Pancreas (tissue), 10 donors: ENCODE measurements around the gene AVPR1B. TPM values are rescaled to one million over a fixed set of nuclear protein-coding genes. Genes with fewer than 3 reads are reported as not detected.
A peak's percentile ranks its signal among the peaks of the same experiment; 100 is the strongest.

Experiments
- ATAC-seq, 4 donors: fragments of 200-7000 bp; cut with Tn5 transposase; one replicate each; pipeline versions ENCODE4 v1.8.0 to v1.9.1; 2020; ENCODE audit warnings: mild to moderate bottlenecking in 4 of 4, moderate library complexity in 4 of 4
- DNase-seq, 6 donors: peaks; one replicate each; pipeline ENCODE4 v3.0.0-alpha.2; 2020
- FAIRE-seq: peaks from 2 replicates; lab custom pipeline; 2012; peaks lifted over from hg19 to GRCh38; lab: Jason Lieb, UNC
- H3K27ac ChIP-seq, 4 donors: fragments of 200-600 bp; sonication (generic); 1 replicate in 3 of 4; 2 replicates in 1 of 4; pipeline versions ENCODE4 v1.5.0 to v1.8.0; 2020
- H3K27me3 ChIP-seq, 4 donors: fragments of 200-600 bp; one replicate each; pipeline ENCODE4 v1.8.0; 2021
- H3K36me3 ChIP-seq, 3 donors: fragments of 200-600 bp; sonication (generic) in 1 of 3; one replicate each; pipeline versions ENCODE4 v1.5.0 to v1.8.0; 2020 to 2021
- H3K4me1 ChIP-seq, 3 donors: fragments of 200-600 bp; one replicate each; pipeline ENCODE4 v1.8.0; 2021
- H3K4me3 ChIP-seq, 4 donors: fragments of 200-600 bp; sonication (generic) in 2 of 4; one replicate each; pipeline versions ENCODE4 v1.5.0 to v1.8.0; 2020 to 2021
- H3K9me3 ChIP-seq, 4 donors: fragments of 200-600 bp; one replicate each; pipeline ENCODE4 v1.8.0; 2021
- WGBS, 2 donors: extraction: QIAGEN DNeasy Blood & Tissue Kit; methylation state at CpG; one replicate each; pipeline ENCODE4 v1.1.7; 2013; 5-methylcytosine and 5-hydroxymethylcytosine counted together
- intact Hi-C, 3 donors: fragments of 100-400 bp; cut with DNase I; formaldehyde crosslinking; loops; one replicate each; pipeline versions ENCODE4 v1.11.1 to v1.14.2; 2022
- polyA plus RNA-seq, 2 donors: library from polyadenylated mRNA; stranded (reverse); fragments of 200-250 nt; gene quantifications; one replicate each; pipeline ENCODE4 v1.2.3, GENCODE V29; 2013
- total RNA-seq, 6 donors: library from RNA; stranded (reverse); fragmentation: NEBNext Ultra II Directional in 4 of 6; extraction: Animal tissue kit (Norgen Biotek cat#: 25700) in 4 of 6; gene quantifications; one replicate each; pipeline versions ENCODE4 v1.2.1 to v1.2.4, GENCODE V29; 2021 to 2023
- TF ChIP-seq, protein P1 (sequence below), 4 donors: fragments of 200-600 bp; sonication (generic) in 3 of 4; IDR thresholded peaks; one replicate each; pipeline versions ENCODE4 v1.5.0 to v1.8.0; 2021; ENCODE audit warnings: antibody characterized with exemption in 4 of 4
- donor health status: healthy with polysubstance abuse.
- donor health status: DM: no; HTN: no; CAD: no; lungs with moderate emphysema.
- donor health status: DM: no; HTN: no; CAD: no.
- donor health status: control.
- donor health status: control.
- donor health status: Bipolar disorder and iron deficiency.
- donor health status: DM: yes; HTN: yes; CAD: no.
- donor health status: DM: no; HTN: no; CAD: no.
- donor health status: DM: no; HTN: no; CAD: no.
- donor health status: DM: yes; HTN: yes; CAD: no.

The AVPR1B gene
- total and polyA plus RNA-seq, 8 donors: 0.13 to 1.1 (median 0.28) TPM

GRCh38 chr1:206131037-206131436 lies 13.8 kb upstream of the AVPR1B start:
- ATAC-seq (peak in 2 of 4 donors; percentile 14 to 33), DNase-seq (no peak), FAIRE-seq (no peak)
- WGBS, 2 donors: 69 to 73% methylated on average over 7 of the region's 7 CpGs
- Histone ChIP-seq H3K4me3 (no peak overlapping the region), H3K27me3 (no peaks in the 10 kb centered on the region), H3K9me3 (no peaks in the 10 kb centered on the region), H3K36me3 (no peaks in the 10 kb centered on the region), H3K4me1 (no peaks in the 10 kb centered on the region), H3K27ac (no peak overlapping the region)
- intact Hi-C loops: no loop called here
- TF ChIP-seq, protein P1, sequence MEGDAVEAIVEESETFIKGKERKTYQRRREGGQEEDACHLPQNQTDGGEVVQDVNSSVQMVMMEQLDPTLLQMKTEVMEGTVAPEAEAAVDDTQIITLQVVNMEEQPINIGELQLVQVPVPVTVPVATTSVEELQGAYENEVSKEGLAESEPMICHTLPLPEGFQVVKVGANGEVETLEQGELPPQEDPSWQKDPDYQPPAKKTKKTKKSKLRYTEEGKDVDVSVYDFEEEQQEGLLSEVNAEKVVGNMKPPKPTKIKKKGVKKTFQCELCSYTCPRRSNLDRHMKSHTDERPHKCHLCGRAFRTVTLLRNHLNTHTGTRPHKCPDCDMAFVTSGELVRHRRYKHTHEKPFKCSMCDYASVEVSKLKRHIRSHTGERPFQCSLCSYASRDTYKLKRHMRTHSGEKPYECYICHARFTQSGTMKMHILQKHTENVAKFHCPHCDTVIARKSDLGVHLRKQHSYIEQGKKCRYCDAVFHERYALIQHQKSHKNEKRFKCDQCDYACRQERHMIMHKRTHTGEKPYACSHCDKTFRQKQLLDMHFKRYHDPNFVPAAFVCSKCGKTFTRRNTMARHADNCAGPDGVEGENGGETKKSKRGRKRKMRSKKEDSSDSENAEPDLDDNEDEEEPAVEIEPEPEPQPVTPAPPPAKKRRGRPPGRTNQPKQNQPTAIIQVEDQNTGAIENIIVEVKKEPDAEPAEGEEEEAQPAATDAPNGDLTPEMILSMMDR (IDR thresholded peaks at IDR 0.05): no peak

DNA sequence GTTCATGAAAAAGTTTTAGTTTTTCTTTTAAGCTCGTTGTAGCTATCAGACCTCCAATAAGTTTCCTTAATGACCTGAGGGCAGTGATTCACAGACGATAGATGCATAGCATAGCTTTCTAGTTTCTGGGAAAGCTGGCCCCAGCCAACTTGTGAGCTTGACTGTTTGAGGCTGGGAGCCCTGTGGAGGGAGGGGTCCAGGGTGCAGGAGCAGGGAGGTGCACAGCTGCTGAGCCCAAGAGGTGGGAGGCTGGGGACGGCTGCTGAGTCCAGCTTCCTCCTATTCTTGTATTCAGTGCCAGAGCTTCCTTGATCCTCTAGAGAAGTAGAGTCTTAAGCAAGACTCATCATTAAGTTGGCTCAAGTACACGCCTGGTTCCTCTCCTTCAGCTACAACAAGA lies 11.0 kb upstream of the AVPR1B start:
- TF ChIP-seq, protein P1 (IDR thresholded peaks at IDR 0.05): no peak
- H3K36me3 ChIP-seq: no peaks in the 10 kb centered on the region
- FAIRE-seq (no peak), DNase-seq (no peak), ATAC-seq (no peak)
- H3K4me3 ChIP-seq: no peak overlapping the region
- WGBS, 2 donors: 54 to 69% methylated on average over 4 of the region's 4 CpGs
- H3K9me3 ChIP-seq: no peaks in the 10 kb centered on the region
- no peak overlapping the region for H3K27ac ChIP-seq
- intact Hi-C loops: no loop called here
- no peaks in the 10 kb centered on the region for H3K4me1 ChIP-seq
- no peaks in the 10 kb centered on the region for H3K27me3 ChIP-seq

DNA sequence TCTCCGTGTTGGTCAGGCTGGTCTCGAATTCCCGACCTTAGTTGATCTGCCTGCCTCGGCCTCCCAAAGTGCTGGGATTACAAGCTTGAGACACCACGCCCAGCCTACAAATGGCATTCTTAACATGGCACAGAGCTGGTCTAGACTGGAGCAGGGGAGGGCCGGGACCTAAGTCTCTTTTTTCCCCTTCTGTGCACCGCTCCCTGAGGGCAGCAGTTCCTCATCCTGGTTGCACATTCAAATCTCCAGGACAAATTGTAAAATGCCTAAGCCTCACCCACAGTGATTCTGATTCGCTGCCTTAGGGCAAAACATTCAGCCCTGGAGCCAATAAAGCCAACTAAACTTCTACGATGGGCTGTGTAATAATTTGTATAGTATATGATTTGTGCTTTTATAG lies 10.1 kb upstream of the AVPR1B start:
- WGBS, 2 donors: 84 to 90% methylated on average over 9 of the region's 9 CpGs
- no peaks in the 10 kb centered on the region for H3K9me3 ChIP-seq

DNA sequence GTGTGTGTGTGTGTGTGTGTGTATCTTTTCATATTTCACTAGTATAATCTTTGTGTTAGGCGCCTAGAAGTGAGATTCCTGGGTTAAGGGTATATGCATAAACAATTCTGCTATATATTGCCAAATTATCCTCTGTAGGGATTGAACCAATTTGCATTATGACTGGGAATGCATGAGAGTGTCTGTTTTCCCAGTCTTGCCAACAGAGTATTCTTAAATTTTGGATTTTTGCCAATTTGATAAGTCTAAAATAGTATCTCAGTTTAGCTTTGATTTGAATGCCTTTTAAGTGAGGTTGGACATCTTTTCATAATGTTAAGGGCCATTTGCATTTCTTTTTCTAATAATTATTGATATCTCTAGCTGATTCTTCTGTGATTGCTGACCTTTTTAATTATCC lies 8.2 kb upstream of the AVPR1B start:
- WGBS, 2 donors: 98 to 100% methylated on average over 1 of the region's 1 CpG
- Histone ChIP-seq H3K9me3 (peaks cover 0 to 2% (median 0%) of the 10 kb centered on the region in 4 donors), H3K4me1 (no peaks in the 10 kb centered on the region), H3K27me3 (no peaks in the 10 kb centered on the region), H3K27ac (no peak overlapping the region), H3K4me3 (no peak overlapping the region), H3K36me3 (no peaks in the 10 kb centered on the region)
- intact Hi-C loops: no loop called here
- FAIRE-seq (no peak), DNase-seq (no peak), ATAC-seq (no peak)
- TF ChIP-seq, protein P1 (IDR thresholded peaks at IDR 0.05): no peak

More for the DNA sequence above, 10.1 kb upstream of the AVPR1B start:
- H3K4me3 ChIP-seq: no peak overlapping the region
- no peak overlapping the region for H3K27ac ChIP-seq
- TF ChIP-seq, protein P1 (IDR thresholded peaks at IDR 0.05): no peak
- H3K36me3 ChIP-seq: no peaks in the 10 kb centered on the region
- ATAC-seq (no peak), FAIRE-seq (no peak), DNase-seq (no peak)
- H3K4me1 ChIP-seq: no peaks in the 10 kb centered on the region
- no peaks in the 10 kb centered on the region for H3K27me3 ChIP-seq
- intact Hi-C loops: no loop called here

DNA sequence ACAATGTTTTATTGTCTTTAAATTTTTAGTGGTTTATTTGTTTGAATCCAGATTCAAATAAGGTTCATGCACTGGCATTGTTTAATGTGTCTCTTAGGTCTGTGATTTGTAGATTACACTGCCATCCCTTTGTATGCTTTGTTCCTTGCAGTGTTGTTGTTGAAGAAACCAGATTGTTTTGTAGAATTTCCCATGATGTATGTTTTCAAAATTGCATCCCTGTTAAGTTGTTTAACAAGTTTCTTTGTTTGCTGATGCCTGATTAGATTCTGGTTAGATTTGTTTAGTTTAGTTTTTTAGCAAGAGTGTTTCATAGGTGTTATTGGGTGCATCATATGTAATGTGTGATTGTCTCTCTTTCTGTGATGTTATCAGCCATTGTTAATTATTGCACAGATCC lies 5.5 kb upstream of the AVPR1B start:
- FAIRE-seq (no peak), DNase-seq (no peak), ATAC-seq (no peak)
- no peaks in the 10 kb centered on the region for H3K36me3 ChIP-seq
- H3K27ac ChIP-seq: no peak overlapping the region
- H3K9me3 ChIP-seq: peaks cover 0 to 4% (median 0%) of the 10 kb centered on the region in 4 donors
- no peak overlapping the region for H3K4me3 ChIP-seq
- no peaks in the 10 kb centered on the region for H3K27me3 ChIP-seq
- peaks cover 0 to under 1% (median 0%) of the 10 kb centered on the region in 3 donors for H3K4me1 ChIP-seq
- intact Hi-C loops: no loop called here
- TF ChIP-seq, protein P1 (IDR thresholded peaks at IDR 0.05): no peak
